Progenitor cell of endocrine pancreas (in vitro differentiated cells): Measurements from ENCODE around the gene CHSY3. TPM values are rescaled to one million over a fixed set of nuclear protein-coding genes. Genes with fewer than 3 reads are reported as not detected.

Experiments used
- DNase-seq: peaks from one replicate; pipeline ENCODE4 v3.0.0; 2021; ENCODE audit warnings: low spot score; ENCODE audit not compliant: unreplicated experiment
- H3K27ac Mint-ChIP-seq: 2 replicates; pipeline ENCODE4 v1.8.0; 2021; ENCODE audit warnings: mild to moderate bottlenecking, moderate library complexity, mixed read lengths
- H3K27me3 Mint-ChIP-seq: 2 replicates; pipeline ENCODE4 v1.8.0; 2021; ENCODE audit warnings: mixed read lengths
- H3K36me3 Mint-ChIP-seq: 2 replicates; pipeline ENCODE4 v1.8.0; 2022; ENCODE audit warnings: mixed read lengths; ENCODE audit not compliant: insufficient read depth
- H3K4me1 Mint-ChIP-seq: 2 replicates; pipeline ENCODE4 v1.8.0; 2021; ENCODE audit warnings: low read depth, mixed read lengths
- H3K4me3 Mint-ChIP-seq: 2 replicates; pipeline ENCODE4 v1.8.0; 2021; ENCODE audit warnings: low read depth, mild to moderate bottlenecking, moderate library complexity, mixed read lengths
- H3K9me3 Mint-ChIP-seq: 2 replicates; pipeline ENCODE4 v1.8.0; 2021; ENCODE audit warnings: low read depth, mixed read lengths
- total RNA-seq: library from RNA; stranded (reverse); gene quantifications from 2 replicates; pipeline ENCODE4 v1.2.1, GENCODE V29; 2021
- TF ChIP-seq, protein P1 (sequence below): fragments of 200-600 bp; sonication (generic); IDR thresholded peaks from one replicate; pipeline ENCODE4 v1.5.0; 2021; ENCODE audit warnings: antibody characterized with exemption, mild to moderate bottlenecking; ENCODE audit not compliant: unreplicated experiment

The CHSY3 gene
- total RNA-seq, 1 donor from 2014 or later: 0.84 TPM

DNA sequence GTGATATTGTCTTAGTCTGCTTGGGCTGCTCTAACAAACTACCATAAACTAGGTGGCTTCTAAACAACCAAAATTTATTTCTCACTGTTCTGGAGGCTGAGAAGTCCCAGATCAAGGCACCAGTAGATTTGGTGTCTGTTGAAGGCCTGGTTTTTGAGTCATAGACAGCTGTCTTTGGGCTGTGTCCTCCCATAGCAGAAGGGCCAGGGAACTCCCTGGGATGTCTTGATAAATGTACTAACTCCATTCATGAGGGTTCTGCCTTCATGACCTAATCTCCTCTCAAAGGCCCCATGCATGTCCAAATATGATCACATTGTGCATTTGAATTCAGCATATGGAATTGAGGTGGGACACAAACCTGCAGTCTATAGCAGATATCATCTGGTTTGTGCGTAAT, 121.2 kb downstream of the CHSY3 start:
- DNase-seq: no peak
- H3K4me1 Mint-ChIP-seq: peaks cover 4% of the 10 kb centered on the region
- no peak overlapping the region for H3K4me3 Mint-ChIP-seq
- H3K27me3 Mint-ChIP-seq: no peaks in the 10 kb centered on the region
- TF ChIP-seq, protein P1, sequence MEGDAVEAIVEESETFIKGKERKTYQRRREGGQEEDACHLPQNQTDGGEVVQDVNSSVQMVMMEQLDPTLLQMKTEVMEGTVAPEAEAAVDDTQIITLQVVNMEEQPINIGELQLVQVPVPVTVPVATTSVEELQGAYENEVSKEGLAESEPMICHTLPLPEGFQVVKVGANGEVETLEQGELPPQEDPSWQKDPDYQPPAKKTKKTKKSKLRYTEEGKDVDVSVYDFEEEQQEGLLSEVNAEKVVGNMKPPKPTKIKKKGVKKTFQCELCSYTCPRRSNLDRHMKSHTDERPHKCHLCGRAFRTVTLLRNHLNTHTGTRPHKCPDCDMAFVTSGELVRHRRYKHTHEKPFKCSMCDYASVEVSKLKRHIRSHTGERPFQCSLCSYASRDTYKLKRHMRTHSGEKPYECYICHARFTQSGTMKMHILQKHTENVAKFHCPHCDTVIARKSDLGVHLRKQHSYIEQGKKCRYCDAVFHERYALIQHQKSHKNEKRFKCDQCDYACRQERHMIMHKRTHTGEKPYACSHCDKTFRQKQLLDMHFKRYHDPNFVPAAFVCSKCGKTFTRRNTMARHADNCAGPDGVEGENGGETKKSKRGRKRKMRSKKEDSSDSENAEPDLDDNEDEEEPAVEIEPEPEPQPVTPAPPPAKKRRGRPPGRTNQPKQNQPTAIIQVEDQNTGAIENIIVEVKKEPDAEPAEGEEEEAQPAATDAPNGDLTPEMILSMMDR: no peak
- H3K36me3 Mint-ChIP-seq: no peaks in the 10 kb centered on the region
- H3K27ac Mint-ChIP-seq: no peak overlapping the region
- no peaks in the 10 kb centered on the region for H3K9me3 Mint-ChIP-seq

GRCh38 chr5:130032807-130033206, 128.5 kb downstream of the CHSY3 start:
- DNase-seq: no peak
- Mint-ChIP-seq H3K4me3 (no peak overlapping the region), H3K4me1 (no peaks in the 10 kb centered on the region), H3K27ac (no peak overlapping the region), H3K36me3 (no peaks in the 10 kb centered on the region), H3K27me3 (no peaks in the 10 kb centered on the region), H3K9me3 (no peaks in the 10 kb centered on the region)
- TF ChIP-seq, protein P1: no peak

DNA sequence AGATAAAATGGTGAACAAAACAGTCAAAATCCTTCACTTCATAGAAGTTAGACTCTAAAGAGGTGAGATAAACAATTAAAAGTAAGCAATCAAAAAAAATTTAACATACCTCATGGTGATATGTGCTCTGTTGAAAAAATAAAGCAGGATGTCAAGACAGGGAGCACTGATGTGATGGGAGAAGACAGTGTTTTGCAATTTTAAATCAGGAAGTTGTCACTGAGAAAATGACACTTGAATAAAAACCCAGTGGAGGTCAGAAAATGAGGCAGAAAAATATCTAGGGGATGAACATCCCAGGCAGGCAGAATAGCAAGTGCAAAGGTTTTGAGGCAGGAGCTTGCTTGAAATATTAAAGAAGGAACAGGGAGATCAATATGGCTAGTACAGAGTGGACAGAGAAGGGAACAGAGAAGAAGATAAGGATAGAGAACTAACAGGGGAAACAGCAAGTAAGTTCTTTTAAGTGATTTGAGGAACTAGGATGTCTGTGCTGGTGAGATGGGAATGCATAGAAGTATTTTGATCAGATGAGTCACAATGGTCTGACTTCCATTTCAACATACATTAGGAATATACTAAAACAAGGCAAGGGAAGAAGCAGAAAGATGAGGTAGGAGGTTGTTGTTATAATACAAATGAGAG, 130.4 kb downstream of the CHSY3 start:
- H3K4me3 Mint-ChIP-seq: no peak overlapping the region
- no peaks in the 10 kb centered on the region for H3K27me3 Mint-ChIP-seq
- H3K27ac Mint-ChIP-seq: no peak overlapping the region
- H3K9me3 Mint-ChIP-seq: no peaks in the 10 kb centered on the region
- no peaks in the 10 kb centered on the region for H3K36me3 Mint-ChIP-seq
- TF ChIP-seq, protein P1: no peak
- H3K4me1 Mint-ChIP-seq: no peaks in the 10 kb centered on the region
- DNase-seq: no peak

GRCh38 chr5:130035388-130035787, 131.1 kb downstream of the CHSY3 start:
- Mint-ChIP-seq H3K4me1 (no peaks in the 10 kb centered on the region), H3K9me3 (no peaks in the 10 kb centered on the region), H3K36me3 (no peaks in the 10 kb centered on the region), H3K4me3 (no peak overlapping the region), H3K27ac (no peak overlapping the region), H3K27me3 (no peaks in the 10 kb centered on the region)
- DNase-seq: no peak
- TF ChIP-seq, protein P1: no peak

DNA sequence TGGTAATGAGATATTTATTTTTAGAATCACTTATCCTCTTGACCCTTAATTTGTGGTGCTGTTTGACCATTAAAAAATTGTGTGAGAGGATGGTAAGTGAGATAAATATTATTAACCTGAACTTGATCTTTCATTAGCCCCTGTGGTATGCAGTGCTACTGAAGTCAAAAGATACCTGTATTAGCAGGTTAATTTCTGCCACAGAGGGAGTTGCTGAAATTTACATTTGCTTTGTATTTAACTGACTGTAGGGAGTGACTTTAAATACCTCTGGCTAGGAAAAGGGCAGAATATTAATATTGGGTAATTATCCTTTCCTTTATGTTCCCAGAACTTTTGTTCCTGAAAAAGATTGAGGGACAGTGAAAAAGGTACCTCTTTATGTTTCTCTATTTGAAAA, 133.6 kb downstream of the CHSY3 start:
- H3K36me3 Mint-ChIP-seq: no peaks in the 10 kb centered on the region
- no peaks in the 10 kb centered on the region for H3K27me3 Mint-ChIP-seq
- H3K4me3 Mint-ChIP-seq: no peak overlapping the region
- no peaks in the 10 kb centered on the region for H3K4me1 Mint-ChIP-seq
- no peak overlapping the region for H3K27ac Mint-ChIP-seq
- no peak for DNase-seq
- TF ChIP-seq, protein P1: no peak
- no peaks in the 10 kb centered on the region for H3K9me3 Mint-ChIP-seq
